HEK293 (cell line): ENCODE data around the gene GLCE.

ENCODE experiments used
- CTCF ChIP-seq: fragments of 450-650 bp; formaldehyde crosslinking; IDR thresholded peaks from 2 replicates; pipeline ENCODE4 v1.5.1; 2016; ENCODE audit warnings: missing biosample characterization, missing genetic modification characterization
- OVOL3 ChIP-seq: fragments of 450-650 bp; formaldehyde crosslinking; IDR thresholded peaks from 2 replicates; pipeline ENCODE4 v1.5.1; 2016; ENCODE audit warnings: missing biosample characterization, missing genetic modification characterization
- PRDM10 ChIP-seq: fragments of 450-650 bp; formaldehyde crosslinking; IDR thresholded peaks from 2 replicates; pipeline ENCODE4 v1.5.1; 2016; ENCODE audit warnings: missing biosample characterization, missing genetic modification characterization
- ZBTB44 ChIP-seq: fragments of 450-650 bp; IDR thresholded peaks from 2 replicates; pipeline ENCODE4 v1.5.1; 2018; ENCODE audit warnings: missing biosample characterization, mild to moderate bottlenecking, missing genetic modification characterization
- ZBTB6 ChIP-seq: fragments of 450-650 bp; formaldehyde crosslinking; IDR thresholded peaks from 2 replicates; pipeline ENCODE4 v1.5.1; 2017; ENCODE audit warnings: missing biosample characterization, missing genetic modification characterization
- ZFP3 ChIP-seq: fragments of 450-650 bp; formaldehyde crosslinking; IDR thresholded peaks from 2 replicates; pipeline ENCODE4 v1.5.1; 2016; ENCODE audit warnings: low read depth, missing biosample characterization, missing genetic modification characterization
- ZNF274 ChIP-seq, 2 experiments: fragments of 200-500 bp in 1 of 2; fragments of 450-650 bp in 1 of 2; sonication (Bioruptor generic) in 1 of 2; formaldehyde crosslinking in 1 of 2; IDR thresholded peaks; 2 replicates each; pipeline versions ENCODE4 v1.5.1 to v1.6.1; 2014 to 2016; ENCODE audit warnings: borderline replicate concordance in 1 of 2, inconsistent platforms in 1 of 2, low read length in 1 of 2, missing biosample characterization in 1 of 2, missing genetic modification characterization in 1 of 2
- ZNF626 ChIP-seq: fragments of 450-650 bp; sonication (Bioruptor Pico); formaldehyde crosslinking; IDR thresholded peaks from 2 replicates; pipeline ENCODE4 v1.5.1; 2018; ENCODE audit warnings: missing biosample characterization, missing genetic modification characterization, inconsistent platforms
- ZNF704 ChIP-seq: fragments of 450-650 bp; formaldehyde crosslinking; IDR thresholded peaks from 2 replicates; pipeline ENCODE4 v1.5.1; 2016; ENCODE audit warnings: missing biosample characterization, missing genetic modification characterization
- ZNF707 ChIP-seq: fragments of 450-650 bp; formaldehyde crosslinking; IDR thresholded peaks from 2 replicates; pipeline ENCODE4 v1.5.1; 2016; ENCODE audit warnings: missing biosample characterization, missing genetic modification characterization
- ZNF768 ChIP-seq: fragments of 450-650 bp; formaldehyde crosslinking; IDR thresholded peaks from 2 replicates; pipeline ENCODE4 v1.5.1; 2018; ENCODE audit warnings: missing biosample characterization, mild to moderate bottlenecking, missing genetic modification characterization

GRCh38 chr15:69299451-69299886, 139.0 kb downstream of the GLCE start:
- TF ChIP-seq ZNF626 (tag by site-specific recombination): no peak
- TF ChIP-seq CTCF (tag by site-specific recombination): no peak
- no peak for TF ChIP-seq ZNF704 (tag by site-specific recombination)
- no peak for TF ChIP-seq ZNF768
- TF ChIP-seq ZBTB44 (tag by site-specific recombination): no peak
- no peak for TF ChIP-seq ZFP3 (tag by site-specific recombination)
- TF ChIP-seq ZBTB6 (tag by site-specific recombination): no peak
- no peak for TF ChIP-seq PRDM10
- TF ChIP-seq OVOL3: no peak
- TF ChIP-seq ZNF707 (tag by site-specific recombination): no peak
- no peak for TF ChIP-seq ZNF274 (IDR thresholded peaks at IDR 0.05; ENCODE audit: low read length)
- TF ChIP-seq ZNF274 (tag by site-specific recombination; IDR thresholded peaks at IDR 0.05; ENCODE audit: borderline replicate concordance): no peak
